Measurements from ENCODE around the gene MEA1. TPM values are rescaled to one million over a fixed set of nuclear protein-coding genes. Genes with fewer than 3 reads are reported as not detected.

Gene MEA1
- total RNA-seq, 2 experiments from 2014 or later = 67.9 to 70.7 TPM

- H3K79me2 ChIP-seq (ENCODE audit: insufficient read depth, low read depth, low read length) = peaks cover 30% of the 10 kb centered on the region
- CTCF ChIA-PET (ENCODE audit: unreplicated experiment) = no interaction called here
- no TSS peak for BruUV-seq (replicated peaks)
Measured at GRCh38 chr6:43016176-43016942, 2.6 kb upstream of the MEA1 start.

GRCh38 chr6:43014434-43014909, 726 bp upstream of the MEA1 start:
- Histone ChIP-seq H3K36me3 (ENCODE audit: insufficient read depth, low read length) (peaks cover 51% of the 10 kb centered on the region; the same call in 1 of the 2 replicates), H3K27ac (ENCODE audit: low read depth, low read length, poor library complexity, severe bottlenecking) (peak overlapping the region; percentile 43), H2AFZ (ENCODE audit: low read length) (peak overlapping the region; percentile 1; the same call in 1 of the 2 replicates), H4K20me1 (ENCODE audit: insufficient read depth, low read length) (no peaks in the 10 kb centered on the region), H3K9me3 (ENCODE audit: low read length) (no peaks in the 10 kb centered on the region), H3K4me1 (ENCODE audit: insufficient read depth, low read length, poor library complexity, severe bottlenecking) (peaks cover 29% of the 10 kb centered on the region), H3K9me2 (ENCODE audit: insufficient read depth, low read length) (no peaks in the 10 kb centered on the region), H3K4me3 (ENCODE audit: low read depth, low read length, poor library complexity, severe bottlenecking) (peak overlapping the region; percentile 86), H3K79me2 (ENCODE audit: insufficient read depth, low read depth, low read length) (peaks cover 30% of the 10 kb centered on the region), H3K4me2 (ENCODE audit: low read length) (peak overlapping the region; percentile 85)
- POLR2A ChIA-PET = interaction anchor here (0.6 to 1.6 kb wide), 13 partner anchors 9 to 726 kb away, joined by 3 to 10 read pairs (median 4); partner anchors contain the start of genes CNPY3, KLC4, MRPL2 and PEX6
- no TSS peak for BruUV-seq (replicated peaks)
- no peak for TF ChIP-seq CTCF (conservative IDR thresholded peaks at IDR 0.05; ENCODE audit: low read length)
- no peak for TF ChIP-seq EZH2phosphoT487 (IDR thresholded peaks at IDR 0.05; ENCODE audit: borderline replicate concordance, low read depth, low read length)
- no peak for DNase-seq (ENCODE audit: low spot score)
- CTCF ChIA-PET (ENCODE audit: unreplicated experiment) = interaction anchor here (0.5 to 1.6 kb wide), 7 partner anchors 19 to 268 kb away, joined by 3 to 6 read pairs (median 4); partner anchors contain the start of genes PEX6 and TBCC
- intact Hi-C loops (cut with micrococcal nuclease; ENCODE audit: unreplicated experiment) = loop anchor here (1.0 to 2.0 kb wide), 2 partner anchors 38 to 85 kb away; partner anchors contain the start of genes CNPY3 and CUL7

More at GRCh38 chr6:43016176-43016942, 2.6 kb upstream of the MEA1 start:
- no peak overlapping the region for H3K4me3 ChIP-seq (ENCODE audit: low read depth, low read length, poor library complexity, severe bottlenecking)
- DNase-seq (ENCODE audit: low spot score) = no peak
- no peaks in the 10 kb centered on the region for H4K20me1 ChIP-seq (ENCODE audit: insufficient read depth, low read length)
- H3K36me3 ChIP-seq (ENCODE audit: insufficient read depth, low read length) = peaks cover 49% of the 10 kb centered on the region; the same call in 1 of the 2 replicates
- intact Hi-C loops (cut with micrococcal nuclease; ENCODE audit: unreplicated experiment) = no loop called here
- no peak for TF ChIP-seq EZH2phosphoT487 (IDR thresholded peaks at IDR 0.05; ENCODE audit: borderline replicate concordance, low read depth, low read length)
- TF ChIP-seq CTCF (conservative IDR thresholded peaks at IDR 0.05; ENCODE audit: low read length) = no peak
- H3K27ac ChIP-seq (ENCODE audit: low read depth, low read length, poor library complexity, severe bottlenecking) = no peak overlapping the region
- peak overlapping the region; percentile 5; the same call in 1 of the 2 replicates for H3K4me2 ChIP-seq (ENCODE audit: low read length)
- peaks cover 39% of the 10 kb centered on the region for H3K4me1 ChIP-seq (ENCODE audit: insufficient read depth, low read length, poor library complexity, severe bottlenecking)
- no peak overlapping the region for H2AFZ ChIP-seq (ENCODE audit: low read length)
- POLR2A ChIA-PET = interaction anchor here (0.8 to 1.5 kb wide), 2 partner anchors 38 to 87 kb away, joined by 3 to 5 read pairs; partner anchors contain the start of genes CNPY3 and CUL7
- no peaks in the 10 kb centered on the region for H3K9me3 ChIP-seq (ENCODE audit: low read length)
- H3K9me2 ChIP-seq (ENCODE audit: insufficient read depth, low read length) = no peaks in the 10 kb centered on the region

Data from OCI-LY7 (cell line).